Neural crest cell (in vitro differentiated cells): Measurements from ENCODE around the gene NUDT8. TPM values are rescaled to one million over a fixed set of nuclear protein-coding genes. Genes with fewer than 3 reads are reported as not detected.
"Not testable (repeated sequence)": the region's sequence is repeated elsewhere in the genome, so short reads cannot be mapped to it uniquely, and the experiment has no call there.

ENCODE experiments used
- DNase-seq: peaks from one replicate; pipeline ENCODE4 v3.0.0; 2021; ENCODE audit warnings: low read depth, mixed read lengths, low spot score
- H3K27ac Mint-ChIP-seq: one replicate; pipeline ENCODE4 v1.8.0; 2021; ENCODE audit warnings: mild to moderate bottlenecking, mixed read lengths; ENCODE audit not compliant: unreplicated experiment
- H3K27me3 Mint-ChIP-seq: 2 replicates; pipeline ENCODE4 v1.8.0; 2021; ENCODE audit warnings: low read depth, mild to moderate bottlenecking, mixed read lengths
- H3K36me3 Mint-ChIP-seq: 2 replicates; pipeline ENCODE4 v1.8.0; 2021; ENCODE audit warnings: low read depth, mild to moderate bottlenecking, mixed read lengths
- H3K4me1 Mint-ChIP-seq: 2 replicates; pipeline ENCODE4 v1.8.0; 2021; ENCODE audit warnings: mixed read lengths
- H3K4me3 Mint-ChIP-seq: one replicate; pipeline ENCODE4 v1.8.0; 2021; ENCODE audit warnings: mild to moderate bottlenecking, mixed read lengths
- H3K9me3 Mint-ChIP-seq: 2 replicates; pipeline ENCODE4 v1.8.0; 2021; ENCODE audit warnings: mixed read lengths
- total RNA-seq: library from RNA; stranded (reverse); gene quantifications from 2 replicates; pipeline ENCODE4 v1.2.1, GENCODE V29; 2021
- TF ChIP-seq, protein P1 (sequence below): fragments of 200-600 bp; sonication (generic); conservative IDR thresholded peaks from 2 replicates; pipeline ENCODE4 v1.5.0; 2021; ENCODE audit warnings: antibody characterized with exemption, mild to moderate bottlenecking

Gene NUDT8
- total RNA-seq, 1 donor from 2014 or later: 13.9 TPM

DNA sequence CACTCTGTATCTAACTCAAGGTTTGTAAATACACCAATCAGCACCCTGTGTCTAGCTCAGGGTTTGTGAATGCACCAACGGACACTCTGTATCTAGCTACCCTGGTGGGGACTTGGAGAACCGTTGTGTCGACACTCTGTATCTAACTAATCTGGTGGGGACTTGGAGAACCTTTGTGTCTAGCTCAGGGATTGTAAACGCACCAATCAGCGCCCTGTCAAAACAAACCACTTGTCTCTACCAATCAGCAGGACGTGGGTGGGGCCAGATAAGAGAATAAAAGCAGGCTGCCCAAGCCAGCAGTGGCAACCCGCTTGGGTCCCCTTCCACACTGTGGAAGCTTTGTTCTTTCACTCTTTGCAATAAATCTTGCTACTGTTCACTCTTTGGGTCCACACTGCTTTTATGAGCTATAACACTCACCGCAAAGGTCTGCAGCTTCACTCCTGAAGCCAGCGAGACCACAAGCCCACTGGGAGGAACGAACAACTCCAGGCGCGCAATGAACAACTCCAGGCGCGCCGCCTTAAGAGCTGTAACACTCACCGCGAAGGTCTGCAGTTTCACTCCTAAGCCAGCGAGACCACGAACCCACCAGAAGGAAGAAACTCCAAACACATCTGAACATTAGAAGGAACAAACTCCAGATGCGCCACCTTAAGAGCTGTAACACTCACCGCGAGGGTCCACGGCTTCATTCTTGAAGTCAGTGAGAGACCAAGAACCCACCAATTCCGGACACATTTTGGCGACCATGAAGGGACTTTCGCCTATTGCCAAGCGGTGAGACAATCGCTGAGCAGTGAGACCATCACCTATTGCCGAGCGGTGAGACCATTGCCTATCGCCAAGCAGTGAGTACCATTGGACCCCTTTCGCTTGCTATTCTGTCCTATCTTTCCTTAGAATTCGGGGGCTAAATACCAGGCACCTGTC is 9.8 kb downstream of the NUDT8 start:
- Mint-ChIP-seq H3K27me3 (peaks cover 35% of the 10 kb centered on the region), H3K4me3 (peak overlapping the region; percentile 92), H3K4me1 (peaks cover 41% of the 10 kb centered on the region), H3K27ac (peak overlapping the region; percentile 55)
- H3K36me3 Mint-ChIP-seq, DNase-seq, H3K9me3 Mint-ChIP-seq: not testable (repeated sequence)

DNA sequence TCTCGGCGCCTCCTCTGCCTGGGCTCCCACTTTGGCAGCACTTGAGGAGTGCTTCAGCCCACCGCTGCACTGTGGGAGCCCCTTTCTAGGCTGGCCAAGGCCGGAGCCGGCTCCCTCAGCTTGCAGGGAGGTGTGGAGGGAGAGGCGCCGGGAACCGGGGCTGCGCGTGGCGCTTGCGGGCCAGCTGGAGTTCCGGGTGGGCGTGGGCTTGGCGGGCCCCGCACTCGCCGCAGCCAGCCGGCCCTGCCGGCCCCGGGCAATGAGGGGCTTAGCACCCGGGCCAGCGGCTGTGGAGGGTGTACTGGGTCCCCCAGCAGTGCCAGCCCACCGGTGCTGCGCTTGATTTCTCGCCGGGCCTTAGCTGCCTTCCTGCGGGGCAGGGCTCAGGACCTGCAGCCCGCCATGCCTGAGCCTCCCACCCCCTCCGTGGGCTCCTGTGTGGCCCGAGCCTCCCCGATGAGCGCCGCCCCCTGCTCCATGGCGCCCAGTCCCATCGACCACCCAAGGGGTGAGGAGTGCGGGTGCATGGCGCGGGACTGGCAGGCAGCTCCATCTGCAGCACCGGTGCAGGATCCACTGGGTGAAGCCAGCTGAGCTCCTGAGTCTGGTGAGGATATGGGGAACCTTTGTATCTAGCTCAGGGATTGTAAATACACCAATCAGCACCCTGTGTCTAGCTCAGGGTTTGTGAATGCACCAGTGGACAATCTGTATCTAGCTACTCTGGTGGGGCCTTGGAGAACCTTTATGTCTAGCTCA is 10.7 kb downstream of the NUDT8 start:
- Mint-ChIP-seq H3K4me1 (peaks cover 41% of the 10 kb centered on the region), H3K27ac (peak overlapping the region; percentile 50), H3K27me3 (peaks cover 35% of the 10 kb centered on the region), H3K4me3 (peak overlapping the region; percentile 92)
- not testable (repeated sequence) for DNase-seq, H3K36me3 Mint-ChIP-seq, H3K9me3 Mint-ChIP-seq

DNA sequence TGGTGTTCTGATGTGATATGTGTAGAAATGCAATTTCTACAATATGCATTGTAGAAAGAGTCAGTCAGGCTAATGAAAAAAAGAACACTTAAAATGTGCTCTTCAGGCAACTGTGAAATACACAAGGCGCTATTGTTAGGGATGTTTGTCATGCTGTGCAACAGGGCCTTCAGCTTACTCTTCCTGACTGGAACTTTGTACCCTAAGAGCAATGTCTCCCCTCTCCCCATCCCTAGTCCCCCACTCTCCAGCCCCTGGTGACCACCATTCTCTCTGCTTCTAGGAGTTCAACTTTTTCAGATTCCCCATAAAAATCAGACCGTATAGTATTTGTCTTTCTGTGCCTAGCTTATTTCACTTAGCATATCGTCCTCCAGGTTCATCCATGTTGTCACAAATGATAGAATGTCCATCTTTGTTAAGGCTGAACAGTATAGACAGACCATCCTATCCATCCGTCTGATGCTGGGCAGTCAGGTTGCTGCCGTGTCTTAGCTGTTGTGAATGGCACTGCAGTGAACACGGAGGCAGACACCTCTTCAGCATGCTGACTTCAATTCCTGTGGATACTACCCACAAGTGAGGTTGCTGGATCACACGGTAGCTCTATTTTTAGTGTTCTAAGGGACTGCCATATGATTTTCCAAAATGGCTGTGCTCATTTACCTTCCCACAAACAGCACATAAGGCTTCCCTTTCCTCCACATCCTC is 12.3 kb downstream of the NUDT8 start:
- Mint-ChIP-seq H3K27me3 (peaks cover 34% of the 10 kb centered on the region), H3K36me3 (peaks cover 6% of the 10 kb centered on the region), H3K4me3 (peak overlapping the region; percentile 48), H3K4me1 (peaks cover 41% of the 10 kb centered on the region), H3K9me3 (peaks cover 5% of the 10 kb centered on the region), H3K27ac (no peak overlapping the region)
- no peak for DNase-seq
- TF ChIP-seq, protein P1, sequence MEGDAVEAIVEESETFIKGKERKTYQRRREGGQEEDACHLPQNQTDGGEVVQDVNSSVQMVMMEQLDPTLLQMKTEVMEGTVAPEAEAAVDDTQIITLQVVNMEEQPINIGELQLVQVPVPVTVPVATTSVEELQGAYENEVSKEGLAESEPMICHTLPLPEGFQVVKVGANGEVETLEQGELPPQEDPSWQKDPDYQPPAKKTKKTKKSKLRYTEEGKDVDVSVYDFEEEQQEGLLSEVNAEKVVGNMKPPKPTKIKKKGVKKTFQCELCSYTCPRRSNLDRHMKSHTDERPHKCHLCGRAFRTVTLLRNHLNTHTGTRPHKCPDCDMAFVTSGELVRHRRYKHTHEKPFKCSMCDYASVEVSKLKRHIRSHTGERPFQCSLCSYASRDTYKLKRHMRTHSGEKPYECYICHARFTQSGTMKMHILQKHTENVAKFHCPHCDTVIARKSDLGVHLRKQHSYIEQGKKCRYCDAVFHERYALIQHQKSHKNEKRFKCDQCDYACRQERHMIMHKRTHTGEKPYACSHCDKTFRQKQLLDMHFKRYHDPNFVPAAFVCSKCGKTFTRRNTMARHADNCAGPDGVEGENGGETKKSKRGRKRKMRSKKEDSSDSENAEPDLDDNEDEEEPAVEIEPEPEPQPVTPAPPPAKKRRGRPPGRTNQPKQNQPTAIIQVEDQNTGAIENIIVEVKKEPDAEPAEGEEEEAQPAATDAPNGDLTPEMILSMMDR: no peak

DNA sequence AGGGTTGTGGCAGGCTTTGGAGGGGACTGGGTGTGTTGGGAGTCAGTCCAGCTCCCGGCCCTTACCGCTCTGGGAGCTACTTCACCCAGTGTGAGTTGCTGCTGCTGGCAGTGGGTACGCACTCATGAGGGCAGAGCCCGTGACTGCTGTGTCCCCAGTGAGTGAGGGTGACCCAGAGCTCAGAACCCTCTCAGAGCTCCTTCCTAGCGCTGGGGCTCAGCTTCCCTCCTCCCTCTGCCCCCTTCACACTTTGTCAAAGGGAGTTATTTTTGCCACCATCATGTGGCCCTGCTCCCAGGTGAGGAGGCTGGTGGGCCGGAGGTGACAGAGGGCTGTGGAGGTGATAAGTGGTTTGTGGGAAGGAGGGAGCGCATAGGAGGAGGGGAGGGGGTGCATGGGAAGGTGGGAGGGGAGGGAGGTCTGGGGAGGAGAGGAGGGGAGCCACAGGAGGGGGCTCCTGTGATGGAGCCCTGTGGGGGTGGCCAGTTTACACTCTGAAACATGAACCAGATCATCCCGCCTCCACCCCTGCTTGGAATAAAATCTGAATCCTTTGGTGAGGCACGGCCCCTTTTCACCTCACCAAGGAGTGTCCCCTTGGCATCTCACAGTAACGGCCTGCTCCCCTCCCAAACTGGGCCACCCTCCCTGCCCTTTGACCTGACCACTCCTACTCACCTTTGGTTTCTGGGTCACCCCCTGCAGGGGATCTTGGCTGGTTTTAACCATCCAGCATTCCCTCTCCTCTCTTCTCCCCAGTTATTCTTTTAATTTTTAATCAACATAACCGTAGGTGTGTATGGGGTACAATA is 13.1 kb downstream of the NUDT8 start:
- DNase-seq: no peak
- H3K9me3 Mint-ChIP-seq: peaks cover 5% of the 10 kb centered on the region
- H3K36me3 Mint-ChIP-seq: peaks cover 6% of the 10 kb centered on the region
- H3K4me3 Mint-ChIP-seq: peak overlapping the region; percentile 48
- no peak overlapping the region for H3K27ac Mint-ChIP-seq
- H3K27me3 Mint-ChIP-seq: peaks cover 27% of the 10 kb centered on the region
- peaks cover 35% of the 10 kb centered on the region for H3K4me1 Mint-ChIP-seq
- TF ChIP-seq, protein P1: no peak

DNA sequence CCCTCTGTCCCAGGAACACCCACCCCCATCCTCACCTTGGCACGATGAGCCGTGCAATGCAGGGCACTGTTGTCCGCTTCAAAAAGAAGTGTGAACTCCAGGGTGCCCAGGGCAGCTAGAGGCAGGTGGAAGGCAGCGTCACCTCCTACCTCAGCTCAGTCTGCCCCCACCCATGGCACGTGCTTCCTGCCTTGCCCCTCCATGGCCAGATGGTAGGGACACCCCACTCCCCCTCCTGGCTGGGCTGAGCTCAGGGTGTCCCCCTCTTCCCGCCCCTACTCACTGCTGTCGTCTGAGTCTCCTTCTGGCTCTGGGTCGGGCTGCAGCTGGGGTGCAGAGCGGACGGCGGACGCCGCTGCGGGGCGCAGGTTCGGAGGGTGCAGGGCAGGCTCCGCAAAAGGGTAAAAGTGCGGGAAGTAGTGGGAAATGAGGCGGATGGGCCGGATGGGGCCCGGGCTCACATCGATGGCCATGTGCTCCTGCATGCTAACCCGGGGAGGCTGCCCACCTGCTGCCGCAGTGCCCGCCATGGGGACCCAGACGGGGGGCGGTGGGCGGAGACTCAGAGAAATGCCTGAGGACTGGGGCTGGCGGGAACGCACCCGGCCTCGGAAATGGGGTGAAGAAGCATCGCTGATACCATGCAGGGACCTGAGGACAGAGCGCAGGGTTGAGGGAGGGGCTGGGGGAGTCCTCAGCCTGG is 13.9 kb downstream of the NUDT8 start:
- TF ChIP-seq, protein P1: no peak
- Mint-ChIP-seq H3K4me3 (no peak overlapping the region), H3K27ac (no peak overlapping the region), H3K4me1 (peaks cover 28% of the 10 kb centered on the region), H3K36me3 (peaks cover 6% of the 10 kb centered on the region), H3K27me3 (peaks cover 19% of the 10 kb centered on the region), H3K9me3 (peaks cover 5% of the 10 kb centered on the region)
- DNase-seq: no peak
